Keratinocyte (primary cell): ENCODE data around the gene R3HCC1L.

Source experiments
- CTCF ChIP-seq, 3 experiments: IDR thresholded peaks in 1 of 3; conservative IDR thresholded peaks in 1 of 3; optimal IDR thresholded peaks in 1 of 3; 2 replicates in 2 of 3; 3 replicates in 1 of 3; pipeline versions ENCODE3 to v1.5.1; 2011; ENCODE audit warnings: low read length in 3 of 3, mild to moderate bottlenecking in 3 of 3, moderate library complexity in 2 of 3, control low read depth in 1 of 3, inconsistent platforms in 1 of 3; ENCODE audit not compliant: insufficient read depth in 2 of 3; ENCODE audit errors: extremely low read depth in 1 of 3
- EZH2 ChIP-seq: IDR thresholded peaks from one replicate; pipeline ENCODE4 v1.6.1; 2012; ENCODE audit warnings: inconsistent platforms, mild to moderate bottlenecking, low read length, moderate library complexity

- TF ChIP-seq CTCF (optimal IDR thresholded peaks at IDR 0.05 in 1 of 3, IDR thresholded peaks at IDR 0.05 in 1 of 3, conservative IDR thresholded peaks at IDR 0.05 in 1 of 3; ENCODE audit: extremely low read depth in 1 of 3, insufficient read depth in 2 of 3, low read length in 3 of 3) (no peak), EZH2 (no peak)
These were observed 109.7 kb downstream of the R3HCC1L start for GRCh38 chr10:98244141-98244540.
